Left renal cortex interstitium (tissue), 4 donors: ENCODE results near the gene ELP4. TPM values are rescaled to one million over a fixed set of nuclear protein-coding genes. Genes with fewer than 3 reads are reported as not detected.

Experiments used
- polyA plus RNA-seq, 4 donors: library from polyadenylated mRNA; unstranded; fragments of 120-200 nt; gene quantifications; one replicate each; pipeline ENCODE4 v1.2.1, GENCODE V29; 2013; ENCODE audit not compliant: insufficient read length in 4 of 4

ELP4 gene
- polyA plus RNA-seq, 4 donors = 22.9 to 29.2 (median 25.5) TPM

Other genes starting within 250 kb of the ELP4 start
- 1 to 10 TPM; 3.4 to 7.3 (median 5.1) TPM for gene DCDC1, start 140.0 kb upstream of the ELP4 start, polyA plus RNA-seq
- gene DNAJC24, start 139.9 kb upstream of the ELP4 start, polyA plus RNA-seq = 10 to 100 TPM; 19.2 to 34.0 (median 25.1) TPM
- gene IMMP1L, start 145 bp upstream of the ELP4 start, polyA plus RNA-seq = 10 to 100 TPM; 46.5 to 58.5 (median 52.9) TPM